ENCODE measurements around the gene TRPM8. TPM values are rescaled to one million over a fixed set of nuclear protein-coding genes. Genes with fewer than 3 reads are reported as not detected.

TRPM8 gene
- total and polyA plus RNA-seq, 8 donors = not detected

- no peak overlapping the region for H3K27ac ChIP-seq
- no peaks in the 10 kb centered on the region for H3K4me1 ChIP-seq
- H3K9me3 ChIP-seq = no peaks in the 10 kb centered on the region
- WGBS, 5 donors = 61 to 75% (median 62%) methylated on average over 4 of the region's 4 CpGs
- TF ChIP-seq EP300 (IDR thresholded peaks at IDR 0.05) (no peak), POLR2A (IDR thresholded peaks at IDR 0.05) (no peak), POLR2AphosphoS5 (IDR thresholded peaks at IDR 0.05) (no peak)
- TF ChIP-seq, protein P1, sequence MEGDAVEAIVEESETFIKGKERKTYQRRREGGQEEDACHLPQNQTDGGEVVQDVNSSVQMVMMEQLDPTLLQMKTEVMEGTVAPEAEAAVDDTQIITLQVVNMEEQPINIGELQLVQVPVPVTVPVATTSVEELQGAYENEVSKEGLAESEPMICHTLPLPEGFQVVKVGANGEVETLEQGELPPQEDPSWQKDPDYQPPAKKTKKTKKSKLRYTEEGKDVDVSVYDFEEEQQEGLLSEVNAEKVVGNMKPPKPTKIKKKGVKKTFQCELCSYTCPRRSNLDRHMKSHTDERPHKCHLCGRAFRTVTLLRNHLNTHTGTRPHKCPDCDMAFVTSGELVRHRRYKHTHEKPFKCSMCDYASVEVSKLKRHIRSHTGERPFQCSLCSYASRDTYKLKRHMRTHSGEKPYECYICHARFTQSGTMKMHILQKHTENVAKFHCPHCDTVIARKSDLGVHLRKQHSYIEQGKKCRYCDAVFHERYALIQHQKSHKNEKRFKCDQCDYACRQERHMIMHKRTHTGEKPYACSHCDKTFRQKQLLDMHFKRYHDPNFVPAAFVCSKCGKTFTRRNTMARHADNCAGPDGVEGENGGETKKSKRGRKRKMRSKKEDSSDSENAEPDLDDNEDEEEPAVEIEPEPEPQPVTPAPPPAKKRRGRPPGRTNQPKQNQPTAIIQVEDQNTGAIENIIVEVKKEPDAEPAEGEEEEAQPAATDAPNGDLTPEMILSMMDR (IDR thresholded peaks at IDR 0.05) = no peak
- no peaks in the 10 kb centered on the region for H3K36me3 ChIP-seq
- H3K4me3 ChIP-seq = no peak overlapping the region
- H3K27me3 ChIP-seq = no peaks in the 10 kb centered on the region
- DNase-seq = no peak
- intact Hi-C loops (cut with DNase I; ENCODE audit: low total_unique reads) = no loop called here
Measured at GRCh38 chr2:234048049-234048448, 130.9 kb downstream of the TRPM8 start.

DNA sequence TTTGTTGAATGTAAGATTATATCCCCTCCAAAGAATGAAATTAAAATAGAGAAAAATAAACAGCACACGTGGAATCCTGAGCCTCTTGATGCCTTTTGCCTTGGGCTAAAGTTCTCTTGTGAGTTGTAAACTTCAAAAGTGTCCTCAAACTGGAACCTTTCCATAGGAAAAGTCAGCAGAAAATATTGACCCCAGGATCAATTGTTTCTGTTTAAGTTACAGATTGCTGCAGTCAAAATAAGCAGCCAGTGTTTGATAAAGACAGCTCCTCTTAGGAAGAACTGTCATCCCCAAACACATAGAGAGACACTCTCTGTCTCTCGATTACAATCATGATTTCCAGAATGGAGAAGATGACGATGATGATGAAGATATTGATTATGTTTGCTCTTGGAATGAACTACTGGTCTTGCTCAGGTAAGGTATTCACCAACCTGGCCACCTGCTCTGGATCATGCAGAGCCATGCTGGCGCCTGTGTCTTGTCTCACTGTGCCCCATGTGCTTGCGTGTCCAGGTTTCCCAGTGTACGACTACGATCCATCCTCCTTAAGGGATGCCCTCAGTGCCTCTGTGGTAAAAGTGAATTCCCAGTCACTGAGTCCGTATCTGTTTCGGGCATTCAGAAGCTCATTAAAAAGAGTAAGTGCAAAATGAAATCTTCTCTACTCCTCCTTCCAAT lies 133.4 kb downstream of the TRPM8 start, which contains the start of gene SPP2:
TSS of gene SPP2 (plus strand) at position 248 of the 681 bp plus-strand sequence. CDS start at position 333, 85 bp downstream.
- intact Hi-C loops (cut with DNase I; ENCODE audit: low total_unique reads) = no loop called here
- DNase-seq = no peak

GRCh38 chr2:234051374-234052070 lies 134.3 kb downstream of the TRPM8 start:
- Histone ChIP-seq H3K4me3 (no peak overlapping the region), H3K36me3 (no peaks in the 10 kb centered on the region), H3K4me1 (no peaks in the 10 kb centered on the region), H3K27ac (no peak overlapping the region), H3K9me3 (no peaks in the 10 kb centered on the region), H3K27me3 (peaks cover 0 to 4% (median 0%) of the 10 kb centered on the region in 3 donors)
- intact Hi-C loops (cut with DNase I; ENCODE audit: low total_unique reads) = no loop called here
- TF ChIP-seq POLR2AphosphoS5 (IDR thresholded peaks at IDR 0.05) (no peak), EP300 (IDR thresholded peaks at IDR 0.05) (no peak), POLR2A (IDR thresholded peaks at IDR 0.05) (no peak)
- TF ChIP-seq, protein P1 (IDR thresholded peaks at IDR 0.05) = no peak
- 84 to 95% (median 94%) methylated on average over 4 of the region's 4 CpGs for WGBS, 5 donors
- DNase-seq = no peak

More for the DNA sequence above, 133.4 kb downstream of the TRPM8 start, which contains the start of gene SPP2:
- 84 to 91% (median 90%) methylated on average over 9 of the region's 9 CpGs for WGBS, 5 donors
- no peak within 1 kb of the TSS for H3K27ac ChIP-seq
- H3K27me3 ChIP-seq = peaks cover 0 to 4% (median 0%) of the 10 kb centered on the region in 3 donors
- no peaks in the 10 kb centered on the region for H3K9me3 ChIP-seq
- no peak for TF ChIP-seq POLR2AphosphoS5 (IDR thresholded peaks at IDR 0.05)
- TF ChIP-seq EP300 (IDR thresholded peaks at IDR 0.05) = no peak
- TF ChIP-seq, protein P1 (IDR thresholded peaks at IDR 0.05) = no peak
- TF ChIP-seq POLR2A (IDR thresholded peaks at IDR 0.05) = no peak
- no peak within 1 kb of the TSS for H3K4me3 ChIP-seq
- H3K4me1 ChIP-seq = no peaks in the 10 kb centered on the region
- no peaks in the 10 kb centered on the region for H3K36me3 ChIP-seq

GRCh38 chr2:234058881-234059280 lies 141.7 kb downstream of the TRPM8 start:
- WGBS, 5 donors = 85 to 95% (median 92%) methylated on average over 4 of the region's 4 CpGs
- no peak for DNase-seq
- Histone ChIP-seq H3K4me3 (no peak overlapping the region), H3K9me3 (no peaks in the 10 kb centered on the region), H3K27ac (no peak overlapping the region), H3K4me1 (no peaks in the 10 kb centered on the region), H3K27me3 (peaks cover 0 to 11% (median 0%) of the 10 kb centered on the region in 3 donors), H3K36me3 (no peaks in the 10 kb centered on the region)
- intact Hi-C loops (cut with DNase I; ENCODE audit: low total_unique reads) = no loop called here
- TF ChIP-seq POLR2A (IDR thresholded peaks at IDR 0.05) (no peak), EP300 (IDR thresholded peaks at IDR 0.05) (no peak), POLR2AphosphoS5 (IDR thresholded peaks at IDR 0.05) (no peak)
- TF ChIP-seq, protein P1 (IDR thresholded peaks at IDR 0.05) = no peak

All from stomach (tissue), 9 donors.